GM19043 (cell line): ENCODE results near the gene C1RL.

Source experiments
- ATAC-seq: cut with Tn5 transposase; IDR thresholded peaks from one replicate; pipeline ENCODE4 v1.9.1; 2021; ENCODE audit warnings: low read depth; ENCODE audit not compliant: unreplicated experiment

The C1RL gene, protein sequence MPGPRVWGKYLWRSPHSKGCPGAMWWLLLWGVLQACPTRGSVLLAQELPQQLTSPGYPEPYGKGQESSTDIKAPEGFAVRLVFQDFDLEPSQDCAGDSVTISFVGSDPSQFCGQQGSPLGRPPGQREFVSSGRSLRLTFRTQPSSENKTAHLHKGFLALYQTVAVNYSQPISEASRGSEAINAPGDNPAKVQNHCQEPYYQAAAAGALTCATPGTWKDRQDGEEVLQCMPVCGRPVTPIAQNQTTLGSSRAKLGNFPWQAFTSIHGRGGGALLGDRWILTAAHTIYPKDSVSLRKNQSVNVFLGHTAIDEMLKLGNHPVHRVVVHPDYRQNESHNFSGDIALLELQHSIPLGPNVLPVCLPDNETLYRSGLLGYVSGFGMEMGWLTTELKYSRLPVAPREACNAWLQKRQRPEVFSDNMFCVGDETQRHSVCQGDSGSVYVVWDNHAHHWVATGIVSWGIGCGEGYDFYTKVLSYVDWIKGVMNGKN

GRCh38 chr12:7108796-7109571, at the start of gene C1RL:
C1RL (minus strand) TSS chr12:7109214; CDS start chr12:7109180, 34 bp downstream.
- no peak for ATAC-seq

DNA sequence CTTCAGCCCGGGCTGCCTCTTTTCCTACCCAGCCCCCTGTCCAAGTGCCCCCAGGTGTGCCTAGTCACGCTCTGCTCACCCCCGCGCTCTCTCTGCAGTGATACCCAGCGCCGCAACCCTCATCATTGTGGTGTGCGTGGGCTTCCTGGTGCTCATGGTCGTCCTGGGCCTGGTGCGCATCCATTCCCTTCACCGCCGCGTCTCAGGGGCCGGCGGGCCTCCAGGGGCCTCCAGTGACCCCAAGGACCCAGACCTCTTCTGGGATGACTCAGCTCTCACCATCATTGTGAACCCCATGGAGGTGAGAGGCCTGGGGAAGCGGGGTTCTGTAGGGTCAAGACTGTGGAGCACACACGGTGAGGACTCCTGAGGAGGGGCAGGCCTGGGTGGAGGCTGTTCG, 48.4 kb upstream of the C1RL start:
- no peak for ATAC-seq

DNA sequence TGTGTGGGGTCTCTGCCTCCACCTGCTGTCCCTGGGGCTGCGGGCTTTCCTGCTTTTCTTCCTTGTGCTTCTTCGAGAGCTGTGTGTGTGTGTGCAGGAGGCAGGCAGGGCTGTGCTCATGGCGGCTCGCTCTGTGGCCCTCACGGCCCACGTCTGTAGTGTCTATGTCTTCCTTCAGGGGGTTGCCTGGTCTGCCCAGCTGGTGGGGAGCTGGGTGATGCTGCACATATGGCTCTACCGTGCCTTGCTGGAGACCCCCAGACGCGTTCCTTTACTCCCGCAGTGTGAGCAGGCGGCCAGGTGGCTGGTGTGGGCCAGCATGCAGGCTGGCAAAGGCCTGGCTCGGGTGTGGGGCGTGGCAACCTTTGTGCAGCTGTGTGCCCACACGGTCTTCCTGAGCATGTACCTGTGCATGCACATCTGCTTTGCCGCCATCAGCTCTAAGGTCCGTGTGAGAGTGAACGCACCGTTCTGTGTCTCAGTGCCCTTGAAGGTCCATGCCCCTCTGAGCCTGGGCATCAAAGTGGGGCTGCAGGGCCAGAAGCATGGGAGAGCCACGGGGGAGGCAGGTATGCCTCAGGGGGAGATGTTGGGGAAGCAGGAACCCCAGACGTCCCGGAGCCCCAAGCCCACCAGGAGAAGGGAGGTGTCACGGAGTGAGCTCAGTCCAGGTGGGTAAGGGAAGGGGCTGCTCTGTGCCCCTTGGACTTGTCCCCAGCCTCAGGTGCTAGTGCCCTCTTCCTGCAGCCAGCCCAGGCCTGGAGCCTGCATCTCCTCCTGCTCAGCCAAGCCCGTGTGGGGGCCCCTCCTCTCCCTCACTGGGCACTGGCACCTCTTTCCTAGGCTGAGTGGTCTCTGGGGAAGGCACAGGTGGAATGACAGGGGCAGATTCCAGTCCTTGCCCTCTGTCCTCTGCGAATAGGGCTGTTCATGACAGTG, 47.5 kb upstream of the C1RL start:
- ATAC-seq = no peak

DNA sequence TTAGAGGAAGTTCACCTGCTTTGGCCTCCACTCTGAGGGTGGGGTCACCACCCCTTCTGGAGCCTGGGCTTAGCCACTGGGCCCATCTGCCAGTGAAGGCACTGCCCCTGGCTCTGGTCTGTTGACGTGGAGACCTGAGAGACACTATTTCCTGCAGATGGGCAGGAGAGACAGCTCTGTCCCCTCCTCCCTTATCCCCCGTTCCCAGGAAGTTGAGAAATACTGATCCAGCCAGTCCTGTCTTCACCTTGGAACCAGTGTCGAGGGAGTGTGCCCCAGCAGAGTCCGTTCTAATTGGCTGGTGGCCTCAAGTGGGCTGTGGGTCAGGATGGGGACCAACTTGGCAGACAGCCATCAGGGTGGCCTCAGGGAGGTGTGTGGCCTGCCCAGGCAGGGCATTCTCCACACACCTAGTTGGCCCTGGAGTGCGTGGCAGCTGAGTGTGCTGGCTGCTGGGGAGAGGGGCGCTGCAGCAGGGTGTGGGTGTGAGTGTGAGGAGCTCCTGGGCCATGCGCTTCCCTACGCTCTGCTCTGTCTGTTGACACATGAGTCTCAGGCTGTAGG, 46.5 kb upstream of the C1RL start:
- ATAC-seq = no peak

DNA sequence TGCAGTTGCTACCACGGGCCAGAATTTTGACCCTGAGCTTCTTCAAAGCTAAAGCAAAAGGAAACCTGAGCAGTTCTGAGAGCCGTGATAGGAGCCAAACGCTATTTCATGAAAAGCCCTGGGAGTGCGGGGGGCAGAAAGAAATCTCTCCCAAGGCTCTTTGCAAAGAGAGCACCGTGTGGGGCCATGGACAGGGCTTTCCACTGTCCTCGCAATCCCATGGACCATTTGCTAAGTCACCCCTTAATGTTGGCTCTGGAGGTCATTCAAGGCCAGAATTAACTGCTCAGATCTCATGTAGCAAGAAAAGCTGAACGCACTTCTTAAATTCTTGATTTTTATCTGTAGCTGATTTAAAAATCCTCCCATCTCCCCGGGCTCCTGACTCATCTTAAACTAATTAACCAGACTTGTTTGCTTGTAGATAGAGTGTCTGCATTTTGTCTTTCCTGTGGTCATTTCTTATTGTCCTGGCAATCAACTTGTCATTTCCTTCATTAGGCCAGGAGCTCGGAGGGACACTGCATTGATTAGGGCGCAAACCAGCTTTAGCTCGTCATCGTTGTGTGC, 46.0 kb upstream of the C1RL start:
- no peak for ATAC-seq

- no peak for ATAC-seq
Measured at GRCh38 chr12:7154042-7154441, 45.0 kb upstream of the C1RL start.

DNA sequence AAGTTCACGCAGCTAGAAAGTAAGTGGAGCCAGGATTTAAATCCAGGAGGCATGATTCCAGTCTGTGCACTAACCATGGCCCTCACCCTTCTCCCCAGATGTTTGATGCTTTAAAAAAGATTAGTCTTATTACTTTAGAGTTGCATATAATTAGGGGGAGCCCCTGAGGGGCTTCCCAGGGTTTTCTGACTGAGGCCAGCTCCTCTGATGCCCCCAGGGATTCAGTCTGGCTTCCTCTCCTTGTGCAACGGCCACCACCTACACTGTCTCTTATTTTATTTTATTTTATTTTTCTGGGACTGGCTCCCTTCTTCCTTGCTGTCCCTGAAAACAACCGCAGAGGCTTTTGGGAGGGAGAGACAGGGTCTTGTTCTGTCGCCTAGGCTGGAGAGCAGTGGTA, 43.8 kb upstream of the C1RL start:
- no peak for ATAC-seq

DNA sequence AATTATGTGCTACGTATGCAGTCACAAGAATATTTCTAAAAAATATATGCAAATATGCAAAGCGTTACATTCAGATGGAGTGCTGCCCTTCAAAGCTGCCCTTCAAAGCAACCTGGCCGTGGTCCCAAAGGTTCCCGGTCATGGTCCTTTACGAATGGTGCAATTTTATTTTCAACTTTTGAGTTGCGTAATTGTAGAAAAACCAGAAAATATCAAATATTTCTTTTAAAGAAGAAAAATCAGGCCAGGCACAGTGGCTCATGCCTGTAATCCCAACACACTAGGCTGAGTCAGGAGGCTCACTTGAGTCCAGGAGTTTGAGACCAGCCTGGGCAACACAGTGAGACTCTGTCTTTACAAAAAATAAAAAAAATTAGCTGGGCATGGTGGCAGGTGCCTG, 42.5 kb upstream of the C1RL start:
- ATAC-seq = no peak

DNA sequence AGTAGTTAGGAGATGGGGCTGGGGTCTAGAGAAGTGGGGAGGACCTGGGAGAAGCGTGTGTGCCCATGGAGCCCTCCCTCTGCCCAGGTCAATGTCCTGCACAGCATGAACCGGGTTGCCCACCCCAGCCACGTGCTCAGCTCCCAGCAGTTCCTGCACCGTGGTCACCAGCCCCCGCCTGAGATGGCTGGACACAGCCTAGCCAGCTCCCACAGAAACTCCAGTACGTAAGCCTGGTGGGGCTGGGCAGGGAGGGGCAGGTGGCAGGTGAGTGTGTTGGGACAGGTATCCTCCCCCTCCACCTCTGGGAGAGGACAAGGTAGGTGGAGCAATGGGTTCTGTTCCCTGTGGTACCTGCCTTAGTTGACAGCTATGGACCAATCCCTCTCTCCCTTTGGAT, 41.8 kb upstream of the C1RL start:
- no peak for ATAC-seq

DNA sequence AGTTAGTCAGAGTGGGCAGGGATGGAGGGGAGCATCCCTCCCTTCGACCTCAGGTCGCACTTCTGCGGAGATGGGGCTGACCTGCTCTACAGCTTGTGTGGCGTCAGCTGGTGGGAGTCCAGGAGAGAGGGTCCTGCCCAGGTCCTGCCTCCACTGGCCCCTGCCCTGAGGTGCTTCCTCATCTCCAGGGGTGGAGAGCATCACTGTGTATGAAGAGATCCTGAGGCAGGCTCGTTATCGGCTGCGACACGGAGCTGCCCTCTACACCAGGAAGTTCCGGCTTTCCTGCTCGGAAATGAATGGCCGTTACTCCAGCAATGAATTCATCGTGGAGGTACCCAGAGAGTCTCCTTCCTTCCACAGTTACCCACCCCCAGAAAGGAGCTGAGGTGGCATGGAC, 41.3 kb upstream of the C1RL start:
- ATAC-seq = no peak

GRCh38 chr12:7146906-7147305, 37.9 kb upstream of the C1RL start:
- no peak for ATAC-seq

DNA sequence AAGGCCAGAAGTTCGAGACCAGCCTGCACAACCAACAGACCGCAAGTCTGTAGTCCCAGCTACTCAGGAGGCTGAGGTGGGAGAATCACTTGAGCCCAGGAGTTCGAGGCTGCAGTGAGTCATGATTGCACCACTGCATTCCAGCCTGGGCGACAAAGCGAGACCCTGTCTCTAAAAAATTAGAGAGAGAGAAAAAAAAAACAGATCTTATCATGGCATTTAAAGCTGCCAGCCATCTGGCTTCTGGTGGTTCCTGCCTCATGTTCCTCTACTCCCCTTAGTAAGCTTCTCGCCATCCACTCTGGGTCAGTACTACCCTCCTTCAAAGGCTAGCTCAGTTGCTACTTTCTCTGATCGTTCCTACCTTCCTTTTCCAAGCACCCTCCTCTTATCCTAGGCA, 37.2 kb upstream of the C1RL start:
- no peak for ATAC-seq

- no peak for ATAC-seq
Measured at GRCh38 chr12:7145671-7146070, 36.7 kb upstream of the C1RL start.

DNA sequence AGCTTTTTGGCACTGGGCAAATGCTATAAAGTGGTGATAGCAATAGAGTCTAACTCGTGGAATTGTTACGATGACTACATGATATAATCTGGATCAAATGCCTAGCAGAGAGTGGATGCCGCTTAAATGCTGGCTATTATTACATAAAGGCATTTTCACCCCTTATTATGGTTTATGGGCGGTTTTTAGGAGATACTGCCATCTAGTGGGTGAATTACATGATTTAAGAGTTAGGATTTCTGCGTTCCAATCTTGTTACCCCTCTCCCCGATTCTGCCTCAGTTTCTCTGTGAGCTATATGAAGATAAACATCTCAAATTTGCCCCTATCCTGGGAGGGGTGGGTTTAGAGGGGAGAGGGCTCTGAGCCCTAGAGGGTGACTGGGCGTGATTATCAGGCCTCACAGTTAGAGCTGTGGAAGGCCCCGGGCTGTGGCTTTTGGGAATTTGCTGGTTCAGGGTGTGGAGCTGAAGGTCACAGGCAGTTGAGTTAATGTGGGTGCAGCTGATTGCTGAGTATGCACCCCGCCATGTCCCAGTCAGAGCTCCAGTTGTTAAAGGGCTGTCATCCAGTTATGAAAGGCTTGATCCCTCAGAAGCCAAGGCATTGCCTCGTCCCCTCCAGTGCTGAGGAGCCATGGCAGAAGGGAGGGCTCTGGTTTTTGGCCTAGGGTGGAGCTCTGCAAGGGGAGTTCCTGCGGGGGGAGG, 35.6 kb upstream of the C1RL start:
- no peak for ATAC-seq

DNA sequence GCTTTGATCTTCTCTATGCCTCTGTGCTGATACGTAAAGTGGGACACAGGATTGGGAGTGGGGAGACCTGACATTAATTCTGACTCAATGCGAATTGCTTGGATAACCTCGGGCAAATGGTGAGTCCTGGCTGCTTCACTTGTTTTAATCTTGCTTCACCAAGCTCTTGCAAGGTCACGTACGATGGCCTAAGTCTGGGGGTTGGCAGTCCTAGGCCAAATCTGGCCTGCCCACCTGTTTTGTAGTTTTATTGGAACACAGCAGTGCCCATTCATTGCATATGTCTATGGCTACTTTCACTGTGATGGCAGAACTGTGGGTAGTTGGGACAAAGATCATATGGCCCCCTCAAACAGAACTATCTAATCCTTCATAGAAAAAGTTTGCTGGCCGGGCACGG, 34.5 kb upstream of the C1RL start:
- no peak for ATAC-seq

DNA sequence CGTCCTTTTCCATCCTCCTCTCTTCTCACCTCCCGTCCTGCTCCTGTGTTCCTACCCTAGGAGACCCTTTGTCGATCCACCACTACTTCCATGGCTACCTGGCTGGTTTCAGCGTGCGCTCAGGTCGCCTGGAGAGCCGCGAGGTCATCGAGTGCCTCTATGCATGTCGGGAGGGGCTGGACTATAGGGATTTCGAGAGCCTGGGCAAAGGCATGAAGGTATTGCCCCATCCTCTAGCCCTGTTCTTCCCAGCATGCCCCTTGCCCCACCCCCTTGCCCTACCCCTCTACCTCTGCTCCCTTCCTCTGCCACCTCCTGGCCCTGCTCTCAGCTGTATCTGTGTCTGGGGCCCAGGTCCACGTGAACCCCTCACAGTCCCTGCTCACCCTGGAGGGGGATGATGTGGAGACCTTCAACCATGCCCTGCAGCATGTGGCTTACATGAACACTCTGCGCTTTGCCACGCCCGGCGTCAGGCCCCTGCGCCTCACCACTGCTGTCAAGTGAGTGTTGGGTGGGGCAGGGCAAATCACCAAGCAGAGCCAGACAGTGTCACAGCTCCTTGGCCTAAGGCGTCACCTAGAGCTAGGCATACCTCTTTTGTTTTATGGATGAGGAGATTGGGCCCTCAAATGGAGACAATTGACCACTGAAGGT, 33.9 kb upstream of the C1RL start:
- no peak for ATAC-seq

- ATAC-seq = no peak
Measured at GRCh38 chr12:7142056-7142644, 33.1 kb upstream of the C1RL start.

DNA sequence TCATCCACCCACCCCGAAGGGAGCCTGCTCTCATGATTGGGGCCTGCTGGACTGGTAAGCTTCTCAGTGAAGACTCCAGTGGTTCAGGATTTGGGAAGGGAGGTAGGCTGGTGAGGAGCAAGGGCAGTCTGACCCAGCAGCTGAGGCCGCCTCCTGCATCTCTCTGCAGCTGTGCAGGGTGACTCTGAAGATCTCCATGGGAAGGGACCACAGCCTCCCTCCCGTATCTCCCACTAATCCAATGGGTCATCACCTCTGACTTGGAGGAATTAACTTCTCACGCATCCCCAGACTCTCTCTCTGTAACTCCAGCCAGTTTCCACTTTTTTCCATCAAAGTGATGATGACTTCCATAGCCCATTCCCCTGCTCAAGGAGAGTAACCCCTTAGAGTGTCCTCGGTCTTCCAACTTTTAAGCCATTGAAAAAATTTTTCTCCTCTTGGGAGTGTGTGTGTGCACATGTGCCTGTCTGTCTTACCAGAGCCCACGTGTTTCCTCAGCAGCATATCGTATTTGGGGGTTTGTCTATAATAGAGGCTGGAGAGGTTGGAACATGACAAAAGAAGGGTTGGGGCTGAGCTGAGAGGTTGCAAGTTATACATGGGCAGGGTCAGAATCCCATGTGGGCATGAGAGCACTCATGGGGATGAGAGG, 32.5 kb upstream of the C1RL start:
- ATAC-seq = no peak
